Stimulated activated CD4-positive, alpha-beta T cell treated with anti-CD3 and anti-CD28 coated beads, Interleukin-2, amount 100 ng/mL, for 24 hours (primary cell): Measurements from ENCODE around the gene DONSON.

Source experiments
- DNase-seq, 2 donors: peaks; one replicate each; pipeline ENCODE4 v3.0.0-alpha.2; 2020

DONSON gene

DNA sequence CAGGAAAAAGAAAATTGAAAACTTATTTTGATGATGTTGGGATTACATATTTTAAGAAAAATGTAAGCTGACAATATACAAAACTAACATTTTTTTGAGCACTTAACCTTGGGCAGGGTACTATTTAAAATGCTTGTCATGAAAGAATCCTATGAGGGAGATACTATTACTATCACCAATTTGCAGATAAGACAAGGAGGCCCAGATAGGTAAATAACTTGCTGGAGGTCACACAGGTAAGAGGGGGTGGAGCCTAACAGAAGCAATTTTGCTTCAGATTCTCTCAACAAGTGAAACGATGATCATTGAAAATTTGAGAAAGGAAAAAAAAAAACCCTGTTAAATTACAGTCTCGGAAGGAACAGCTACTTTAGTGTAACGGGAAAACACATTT lies 47.8 kb downstream of the DONSON start:
- no peak for DNase-seq

DNA sequence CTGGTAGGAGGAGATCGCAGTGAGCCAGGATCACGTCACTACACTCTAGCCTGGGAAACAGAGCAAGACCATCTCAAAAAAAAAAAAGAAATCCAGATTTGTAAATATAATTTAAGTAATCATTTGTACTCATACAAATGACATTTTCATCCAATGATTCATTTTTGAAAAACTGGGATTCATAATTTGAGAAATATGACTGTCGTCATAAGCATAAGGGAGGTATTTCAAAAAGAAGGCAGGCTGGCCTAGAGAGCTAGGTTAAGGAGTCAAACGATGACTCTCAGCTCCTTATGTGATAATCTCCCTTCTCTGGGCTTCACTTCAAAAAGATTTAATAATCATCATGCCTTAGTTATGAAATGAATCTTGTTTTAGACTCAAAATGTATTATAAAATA lies 48.9 kb downstream of the DONSON start:
- no peak for DNase-seq

GRCh38 chr21:33537212-33537611 lies 51.3 kb downstream of the DONSON start:
- no peak for DNase-seq

DNA sequence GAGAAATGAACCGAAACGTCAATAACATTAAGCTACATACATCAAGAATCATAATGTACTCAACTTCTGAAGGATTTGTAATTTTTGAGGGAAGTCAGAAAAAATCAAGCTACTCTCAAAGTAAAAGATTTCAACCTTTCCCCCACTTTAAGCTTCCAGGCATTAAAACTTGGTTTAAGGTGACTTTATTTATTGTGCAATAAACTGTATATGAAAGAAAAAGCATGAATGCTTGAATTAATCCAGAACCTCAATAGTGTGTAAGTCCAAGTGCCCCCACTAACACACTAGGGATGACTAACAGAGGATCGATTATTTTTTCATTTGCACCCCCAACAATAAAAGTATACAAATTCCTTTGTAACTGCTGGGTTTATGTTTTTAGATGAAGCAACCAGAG lies 57.5 kb downstream of the DONSON start:
- no peak for DNase-seq
